Endodermal cell (in vitro differentiated cells): ENCODE measurements around the gene CRY1. TPM values are rescaled to one million over a fixed set of nuclear protein-coding genes. Genes with fewer than 3 reads are reported as not detected.

Source experiments
- DNase-seq: peaks from one replicate; pipeline ENCODE4 v3.0.0-alpha.2; 2017
- H3K27ac ChIP-seq: 2 replicates; pipeline ENCODE4 v1.5.1; 2013; ENCODE audit warnings: mild to moderate bottlenecking, low read depth, low read length, moderate library complexity
- H3K27me3 ChIP-seq: 2 replicates; pipeline ENCODE4 v1.6.1; 2013; ENCODE audit warnings: mild to moderate bottlenecking, low read length, moderate library complexity; ENCODE audit not compliant: insufficient read depth, control insufficient read depth, poor library complexity, severe bottlenecking
- H3K36me3 ChIP-seq: 2 replicates; pipeline ENCODE4 v1.7.0; 2013; ENCODE audit warnings: mild to moderate bottlenecking, low read length, moderate library complexity; ENCODE audit not compliant: control insufficient read depth, insufficient read depth
- H3K4me1 ChIP-seq: one replicate; pipeline ENCODE4 v1.7.0; 2013; ENCODE audit warnings: low read length; ENCODE audit not compliant: control insufficient read depth, insufficient read depth
- H3K4me3 ChIP-seq: 2 replicates; pipeline ENCODE4 v1.5.1; 2013; ENCODE audit warnings: mild to moderate bottlenecking, low read length, moderate library complexity
- H3K9ac ChIP-seq: 2 replicates; pipeline ENCODE4 v1.6.1; 2013; ENCODE audit warnings: mild to moderate bottlenecking, low read length, moderate library complexity; ENCODE audit not compliant: poor library complexity, severe bottlenecking; ENCODE audit errors: extremely low read depth
- H3K9me3 ChIP-seq: 2 replicates; pipeline ENCODE4 v1.6.1; 2013; ENCODE audit warnings: mild to moderate bottlenecking, low read length, moderate library complexity; ENCODE audit not compliant: control insufficient read depth
- H3K27ac Mint-ChIP-seq: 2 replicates; pipeline ENCODE4 v1.8.0; 2020; ENCODE audit warnings: mixed read lengths
- H3K27me3 Mint-ChIP-seq: 2 replicates; pipeline ENCODE4 v1.8.0; 2021; ENCODE audit warnings: mild to moderate bottlenecking, mixed read lengths; ENCODE audit not compliant: insufficient read depth
- H3K36me3 Mint-ChIP-seq: 2 replicates; pipeline ENCODE4 v1.8.0; 2020; ENCODE audit warnings: low read depth, mixed read lengths
- H3K4me1 Mint-ChIP-seq: 2 replicates; pipeline ENCODE4 v1.8.0; 2020; ENCODE audit warnings: mixed read lengths
- H3K4me3 Mint-ChIP-seq: 2 replicates; pipeline ENCODE4 v1.8.0; 2020; ENCODE audit warnings: mild to moderate bottlenecking, moderate library complexity, mixed read lengths
- H3K9me3 Mint-ChIP-seq: 2 replicates; pipeline ENCODE4 v1.8.0; 2020; ENCODE audit warnings: mild to moderate bottlenecking, mixed read lengths
- CTCF ChIP-seq: fragments of 200-600 bp; sonication (generic); conservative IDR thresholded peaks from 2 replicates; pipeline ENCODE4 v1.5.0; 2021; ENCODE audit warnings: antibody characterized with exemption, mild to moderate bottlenecking
- WGBS, 2 experiments: methylation state at CpG; one replicate each; pipeline versions ENCODE4 v1.1.5 to v1.1.7; 2013; ENCODE audit warnings: missing lambda C conversion rate in 2 of 2, mixed read lengths in 1 of 2; ENCODE audit not compliant: insufficient coverage in 1 of 2, insufficient read length in 1 of 2; 5-methylcytosine and 5-hydroxymethylcytosine counted together
- total RNA-seq, 2 donors: library from RNA; stranded (reverse); fragmentation: NEBNext Ultra II Directional in 1 of 2; extraction: Animal tissue kit (Norgen Biotek cat#: 25700) in 1 of 2; gene quantifications; 2 replicates in 1 of 2; 3 replicates in 1 of 2; pipeline ENCODE4 v1.2.1, GENCODE V29; 2021

The CRY1 gene
- total RNA-seq, 2 donors from 2014 or later, result 29.9 to 33.4 TPM

- DNase-seq, result no peak
- H3K36me3 Mint-ChIP-seq, result peaks cover 10% of the 10 kb centered on the region
- 94 to 95% methylated on average over 7 to 9 of the region's 9 CpGs for WGBS, 2 experiments
- no peak overlapping the region for H3K4me3 Mint-ChIP-seq
- no peaks in the 10 kb centered on the region for H3K9me3 ChIP-seq
- H3K9ac ChIP-seq, result no peak overlapping the region
- TF ChIP-seq CTCF, result no peak
- no peak overlapping the region for H3K4me3 ChIP-seq
- H3K4me1 ChIP-seq, result no peaks in the 10 kb centered on the region
- H3K36me3 ChIP-seq, result peaks cover 7% of the 10 kb centered on the region
- H3K27me3 Mint-ChIP-seq, result no peaks in the 10 kb centered on the region
- no peaks in the 10 kb centered on the region for H3K4me1 Mint-ChIP-seq
- peak overlapping the region; percentile 24 for H3K27ac Mint-ChIP-seq
- H3K27me3 ChIP-seq, result no peaks in the 10 kb centered on the region
- H3K9me3 Mint-ChIP-seq, result no peaks in the 10 kb centered on the region
- no peak overlapping the region for H3K27ac ChIP-seq
Observed at GRCh38 chr12:106978035-106978800, 115.1 kb downstream of the CRY1 start.

- no peak overlapping the region for H3K27ac Mint-ChIP-seq
- no peak overlapping the region for H3K9ac ChIP-seq
- no peaks in the 10 kb centered on the region for H3K27me3 ChIP-seq
- H3K36me3 ChIP-seq, result peaks cover 23% of the 10 kb centered on the region
- H3K4me3 ChIP-seq, result no peak overlapping the region
- no peak overlapping the region for H3K27ac ChIP-seq
- H3K4me1 ChIP-seq, result no peaks in the 10 kb centered on the region
- H3K27me3 Mint-ChIP-seq, result no peaks in the 10 kb centered on the region
- peaks cover 4% of the 10 kb centered on the region for H3K36me3 Mint-ChIP-seq
- WGBS, 2 experiments, result 93% methylated on average over 1 of the region's 1 CpG; no CpG with 5 or more reads in 1 of the 2 experiments
- no peaks in the 10 kb centered on the region for H3K4me1 Mint-ChIP-seq
- H3K9me3 ChIP-seq, result no peaks in the 10 kb centered on the region
- TF ChIP-seq CTCF, result no peak
- no peak overlapping the region for H3K4me3 Mint-ChIP-seq
- no peaks in the 10 kb centered on the region for H3K9me3 Mint-ChIP-seq
- DNase-seq, result no peak
Observed at GRCh38 chr12:106976668-106977067, 116.7 kb downstream of the CRY1 start.

- Histone ChIP-seq H3K36me3 (peaks cover 28% of the 10 kb centered on the region), H3K9me3 (no peaks in the 10 kb centered on the region), H3K27me3 (no peaks in the 10 kb centered on the region), H3K4me3 (no peak overlapping the region), H3K4me1 (no peaks in the 10 kb centered on the region), H3K27ac (no peak overlapping the region), H3K9ac (no peak overlapping the region)
- no peaks in the 10 kb centered on the region for H3K9me3 Mint-ChIP-seq
- TF ChIP-seq CTCF, result no peak
- H3K36me3 Mint-ChIP-seq, result peaks cover 7% of the 10 kb centered on the region
- H3K27ac Mint-ChIP-seq, result no peak overlapping the region
- DNase-seq, result no peak
- 89 to 96% methylated on average over 1 to 3 of the region's 3 CpGs for WGBS, 2 experiments
- H3K27me3 Mint-ChIP-seq, result no peaks in the 10 kb centered on the region
- H3K4me1 Mint-ChIP-seq, result no peaks in the 10 kb centered on the region
- no peak overlapping the region for H3K4me3 Mint-ChIP-seq
Observed at GRCh38 chr12:106975993-106976658, 117.2 kb downstream of the CRY1 start.
